HUES6 (cell line): Measurements from ENCODE around the gene QRICH1.

Source experiments
- H3K27ac ChIP-seq: 2 replicates; pipeline ENCODE4 v1.7.0; 2013; ENCODE audit warnings: low read depth, mild to moderate bottlenecking, low read length, inconsistent platforms
- H3K27me3 ChIP-seq: 2 replicates; pipeline ENCODE4 v1.6.1; 2013; ENCODE audit warnings: low read length; ENCODE audit not compliant: control insufficient read depth, insufficient read depth
- H3K36me3 ChIP-seq: 2 replicates; pipeline ENCODE4 v1.6.1; 2013; ENCODE audit warnings: low read length; ENCODE audit not compliant: control insufficient read depth, insufficient read depth
- H3K4me1 ChIP-seq: 2 replicates; pipeline ENCODE4 v1.6.1; 2013; ENCODE audit warnings: low read length; ENCODE audit not compliant: control insufficient read depth, insufficient read depth
- H3K4me3 ChIP-seq: 2 replicates; pipeline ENCODE4 v1.5.1; 2013; ENCODE audit warnings: low read depth, low read length
- H3K9ac ChIP-seq: one replicate; pipeline ENCODE4 v1.6.1; 2013; ENCODE audit warnings: mild to moderate bottlenecking, low read length
- H3K9me3 ChIP-seq: 2 replicates; pipeline ENCODE4 v1.6.1; 2013; ENCODE audit warnings: low read depth, low read length; ENCODE audit not compliant: control insufficient read depth, insufficient read depth

QRICH1 gene

DNA sequence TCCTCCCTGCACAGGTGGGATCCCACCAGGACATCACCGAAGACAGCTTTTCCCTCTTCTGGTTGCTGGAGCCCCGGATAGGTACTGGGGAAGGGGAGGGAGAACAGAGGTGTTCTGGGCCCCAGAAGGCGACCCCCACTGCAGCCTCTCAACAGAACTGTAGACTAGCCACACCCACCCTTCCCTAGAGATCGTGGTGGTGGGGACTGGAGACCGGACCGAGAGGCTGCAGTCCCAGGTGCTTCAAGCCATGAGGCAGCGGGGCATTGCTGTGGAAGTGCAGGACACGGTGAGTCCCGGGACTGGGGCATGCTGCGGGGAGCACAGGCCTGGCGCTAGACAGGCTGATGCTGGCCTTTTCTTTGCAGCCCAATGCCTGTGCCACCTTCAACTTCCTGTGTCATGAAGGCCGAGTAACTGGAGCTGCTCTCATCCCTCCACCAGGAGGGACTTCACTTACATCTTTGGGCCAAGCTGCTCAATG is 71.1 kb downstream of the QRICH1 start:
- peak overlapping the region; percentile 93 for H3K9ac ChIP-seq
- peak overlapping the region; percentile 97 for H3K4me3 ChIP-seq
- H3K27ac ChIP-seq, result peak overlapping the region; percentile 96; the same call in 1 of the 2 replicates
- H3K36me3 ChIP-seq, result peaks cover 51% of the 10 kb centered on the region
- no peaks in the 10 kb centered on the region for H3K27me3 ChIP-seq
- no peaks in the 10 kb centered on the region for H3K9me3 ChIP-seq
- peaks cover 13% of the 10 kb centered on the region for H3K4me1 ChIP-seq

GRCh38 chr3:49021813-49022687 is 71.8 kb downstream of the QRICH1 start, which contains the start of gene NDUFAF3:
NDUFAF3 (plus strand) TSS chr3:49022121; CDS start chr3:49022145, 24 bp downstream.
- H3K9me3 ChIP-seq, result no peaks in the 10 kb centered on the region
- no peaks in the 10 kb centered on the region for H3K27me3 ChIP-seq
- H3K27ac ChIP-seq, result peak within 1 kb of the TSS; percentile 96
- peaks cover 17% of the 10 kb centered on the region for H3K4me1 ChIP-seq
- peak within 1 kb of the TSS; percentile 93 for H3K9ac ChIP-seq
- H3K36me3 ChIP-seq, result peaks cover 44% of the 10 kb centered on the region
- peak within 1 kb of the TSS; percentile 97 for H3K4me3 ChIP-seq

DNA sequence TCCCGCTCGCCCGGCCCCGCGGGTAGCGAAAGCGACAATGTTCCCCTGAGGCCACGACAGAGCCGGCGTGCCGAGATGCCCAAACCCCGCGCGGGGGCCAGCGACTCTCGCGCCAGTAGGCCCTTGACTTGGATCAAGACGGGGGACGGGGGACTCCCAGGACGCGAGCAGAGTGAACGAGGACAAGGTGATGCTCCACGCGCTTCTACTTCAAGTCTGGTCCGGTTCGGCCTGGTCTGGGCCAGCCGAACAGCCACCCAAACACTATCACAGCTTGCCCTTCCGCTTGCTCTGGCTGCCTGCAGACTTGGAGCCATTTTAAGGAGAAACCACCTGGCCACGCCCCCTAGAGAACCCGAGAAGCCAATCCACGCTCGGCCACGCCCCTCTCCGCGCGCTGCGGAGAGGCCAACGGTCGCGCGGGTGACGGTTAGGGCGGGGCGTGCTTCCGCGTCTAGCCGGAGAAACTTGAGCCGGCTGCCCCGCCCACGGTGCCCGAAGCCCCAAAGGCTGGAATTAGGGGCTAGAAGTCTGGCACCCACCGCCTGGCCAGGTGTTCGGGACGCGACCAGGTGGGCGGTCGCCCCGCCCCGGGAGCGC is 72.6 kb downstream of the QRICH1 start:
- no peaks in the 10 kb centered on the region for H3K27me3 ChIP-seq
- peak overlapping the region; percentile 96 for H3K27ac ChIP-seq
- H3K36me3 ChIP-seq, result peaks cover 39% of the 10 kb centered on the region
- H3K4me1 ChIP-seq, result peaks cover 17% of the 10 kb centered on the region
- H3K9ac ChIP-seq, result peak overlapping the region; percentile 93
- peak overlapping the region; percentile 97 for H3K4me3 ChIP-seq
- no peaks in the 10 kb centered on the region for H3K9me3 ChIP-seq

GRCh38 chr3:49020330-49021212 is 73.3 kb downstream of the QRICH1 start:
- H3K9ac ChIP-seq, result peak overlapping the region; percentile 92
- peak overlapping the region; percentile 82; the same call in 1 of the 2 replicates for H3K27ac ChIP-seq
- H3K9me3 ChIP-seq, result no peaks in the 10 kb centered on the region
- H3K4me3 ChIP-seq, result peak overlapping the region; percentile 97
- peaks cover 39% of the 10 kb centered on the region for H3K36me3 ChIP-seq
- H3K4me1 ChIP-seq, result peaks cover 17% of the 10 kb centered on the region
- H3K27me3 ChIP-seq, result no peaks in the 10 kb centered on the region

DNA sequence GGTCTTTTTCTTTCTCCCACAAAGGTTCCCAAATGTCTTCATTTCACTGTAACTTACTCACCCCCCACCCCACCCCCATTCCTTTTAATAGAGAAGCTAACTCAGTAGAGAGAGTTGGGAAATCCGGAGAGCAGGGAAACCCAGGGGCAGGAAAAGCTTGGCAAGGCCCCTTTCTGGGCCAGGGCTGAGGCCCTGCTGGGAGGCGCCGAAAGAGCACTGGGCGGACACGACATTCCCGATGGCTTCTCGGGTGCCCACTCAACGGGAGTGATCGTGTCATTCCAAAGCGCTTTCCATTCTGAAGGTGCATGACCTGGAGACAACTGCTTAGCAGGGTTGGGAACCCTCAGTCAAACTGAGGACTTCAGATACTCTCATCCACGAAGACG is 73.9 kb downstream of the QRICH1 start:
- Histone ChIP-seq H3K27ac (no peak overlapping the region), H3K4me3 (peak overlapping the region; percentile 97), H3K4me1 (peaks cover 17% of the 10 kb centered on the region), H3K36me3 (peaks cover 39% of the 10 kb centered on the region), H3K9me3 (no peaks in the 10 kb centered on the region), H3K27me3 (no peaks in the 10 kb centered on the region), H3K9ac (peak overlapping the region; percentile 92)

DNA sequence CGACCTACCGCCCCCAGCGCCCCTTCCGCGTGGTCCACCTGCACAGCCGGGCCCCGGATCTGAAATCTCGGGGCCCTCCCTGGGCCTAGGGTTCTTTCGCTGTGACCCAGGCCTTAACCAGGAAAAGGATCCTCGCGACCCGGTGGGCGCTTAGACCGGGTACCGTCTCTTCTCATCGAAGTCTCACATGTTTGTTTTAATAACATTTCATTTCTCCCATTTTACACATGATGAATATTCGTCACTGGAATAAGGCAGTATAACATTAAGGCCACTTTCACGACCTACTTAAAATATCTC is 75.2 kb downstream of the QRICH1 start:
- H3K27ac ChIP-seq, result no peak overlapping the region
- peaks cover 39% of the 10 kb centered on the region for H3K36me3 ChIP-seq
- H3K9me3 ChIP-seq, result no peaks in the 10 kb centered on the region
- H3K27me3 ChIP-seq, result no peaks in the 10 kb centered on the region
- H3K4me1 ChIP-seq, result peaks cover 17% of the 10 kb centered on the region
- peak overlapping the region; percentile 71 for H3K9ac ChIP-seq
- H3K4me3 ChIP-seq, result peak overlapping the region; percentile 80

- H3K36me3 ChIP-seq, result peaks cover 39% of the 10 kb centered on the region
- H3K4me3 ChIP-seq, result peak within 1 kb of the TSS; percentile 80
- H3K4me1 ChIP-seq, result peaks cover 17% of the 10 kb centered on the region
- H3K27ac ChIP-seq, result peak within 1 kb of the TSS; percentile 36; the same call in 1 of the 2 replicates
- no peaks in the 10 kb centered on the region for H3K9me3 ChIP-seq
- H3K27me3 ChIP-seq, result no peaks in the 10 kb centered on the region
- H3K9ac ChIP-seq, result peak within 1 kb of the TSS; percentile 71
Observed at GRCh38 chr3:49017971-49018706, 75.7 kb downstream of the QRICH1 start, which contains the start of gene DALRD3. DALRD3 (minus strand) TSS chr3:49018580; CDS start chr3:49018564, 16 bp downstream.

DNA sequence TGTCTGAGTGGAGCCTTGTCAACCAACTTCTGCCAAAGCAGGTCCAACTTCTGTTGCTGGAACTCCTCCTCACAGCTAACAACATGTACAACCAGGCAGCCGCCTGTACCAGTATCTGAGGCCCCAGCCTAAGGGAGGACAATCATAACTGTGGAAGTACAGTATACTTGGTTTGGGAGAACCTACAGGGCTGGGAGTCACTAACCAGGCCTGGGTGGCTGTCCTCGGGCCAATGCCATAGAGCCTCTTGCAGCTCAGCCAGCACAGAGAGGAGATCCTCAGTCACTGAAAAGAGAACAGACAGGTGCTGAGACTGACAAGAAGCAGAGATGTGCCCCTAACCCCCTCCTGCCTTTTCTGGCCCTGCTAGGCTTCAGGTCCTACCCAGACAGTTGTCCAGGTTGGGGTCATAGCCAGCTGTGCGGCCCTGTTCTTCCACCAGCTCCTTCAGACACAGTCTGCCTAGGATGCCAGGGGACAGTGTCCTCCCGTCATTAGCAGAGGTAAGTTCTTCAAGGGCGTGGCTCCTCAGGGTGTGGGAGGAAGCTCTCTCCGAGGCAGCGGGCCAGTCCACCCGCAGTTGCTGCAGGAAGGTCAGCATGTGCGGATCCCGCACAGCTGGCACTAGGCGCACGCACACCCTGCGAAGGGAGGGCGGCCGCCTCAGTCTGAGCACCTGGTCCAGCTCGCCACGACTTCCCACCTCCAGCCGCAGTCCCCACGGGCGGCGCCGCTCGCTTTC is 76.5 kb downstream of the QRICH1 start:
- Histone ChIP-seq H3K4me3 (peak overlapping the region; percentile 80), H3K4me1 (peaks cover 12% of the 10 kb centered on the region; the same call in 1 of the 2 replicates), H3K9me3 (no peaks in the 10 kb centered on the region), H3K36me3 (peaks cover 41% of the 10 kb centered on the region), H3K9ac (peak overlapping the region; percentile 71), H3K27ac (peak overlapping the region; percentile 36; the same call in 1 of the 2 replicates), H3K27me3 (no peaks in the 10 kb centered on the region)

- Histone ChIP-seq H3K27me3 (no peaks in the 10 kb centered on the region), H3K9me3 (no peaks in the 10 kb centered on the region), H3K4me1 (peaks cover 12% of the 10 kb centered on the region; the same call in 1 of the 2 replicates), H3K9ac (no peak overlapping the region), H3K27ac (no peak overlapping the region), H3K4me3 (peak overlapping the region; percentile 80; the same call in 1 of the 2 replicates), H3K36me3 (peaks cover 49% of the 10 kb centered on the region)
Observed at GRCh38 chr3:49016414-49017228, 77.2 kb downstream of the QRICH1 start.
